H1 (cell line): ENCODE data around the gene TAX1BP1. TPM values are rescaled to one million over a fixed set of nuclear protein-coding genes. Genes with fewer than 3 reads are reported as not detected.

Experiments
- CTCF ChIA-PET: fragments of 300-600 bp; sonication (Branson Sonifier 250); formaldehyde crosslinking; loops from one replicate; lab custom pipeline; 2021; ENCODE audit not compliant: partially characterized antibody; lab: Charles Lee
- POLR2A ChIA-PET: fragments of 300-600 bp; sonication (Branson Sonifier 250); formaldehyde crosslinking; loops from one replicate; lab custom pipeline; 2021; ENCODE audit warnings: inconsistent platforms; ENCODE audit not compliant: partially characterized antibody; lab: Charles Lee
- DNase-seq, 2 experiments: peaks; one replicate each; pipeline versions ENCODE4 v3.0.0 to v3.0.0-alpha.2; 2010 to 2022; ENCODE audit warnings: low spot score in 2 of 2, low read depth in 1 of 2, mixed read lengths in 1 of 2
- FAIRE-seq: peaks from 2 replicates; lab custom pipeline; 2011; peaks lifted over from hg19 to GRCh38; lab: Jason Lieb, UNC
- H2AFZ ChIP-seq: 2 replicates; pipeline ENCODE4 v1.8.1; 2012; ENCODE audit warnings: low read length, inconsistent platforms
- H2AK5ac ChIP-seq: 2 replicates; pipeline ENCODE4 v1.6.1; 2013; ENCODE audit warnings: low read depth, low read length
- H2BK120ac ChIP-seq: replicated peaks from 2 replicates; pipeline ENCODE3; 2013; ENCODE audit warnings: low read depth, low read length, inconsistent platforms
- H2BK12ac ChIP-seq: 2 replicates; pipeline ENCODE4 v1.6.1; 2013; ENCODE audit warnings: low read depth, low read length
- H2BK15ac ChIP-seq: 2 replicates; pipeline ENCODE4 v1.6.1; 2013; ENCODE audit warnings: low read length
- H2BK20ac ChIP-seq: 2 replicates; pipeline ENCODE4 v1.6.1; 2013; ENCODE audit warnings: low read length
- H2BK5ac ChIP-seq: 2 replicates; pipeline ENCODE4 v1.6.1; 2013; ENCODE audit warnings: low read depth, low read length
- H3K14ac ChIP-seq: 2 replicates; pipeline ENCODE4 v1.6.1; 2013; ENCODE audit warnings: inconsistent platforms; ENCODE audit not compliant: insufficient read length
- H3K18ac ChIP-seq: 2 replicates; pipeline ENCODE4 v1.6.1; 2013; ENCODE audit warnings: low read length; ENCODE audit errors: extremely low read depth
- H3K23ac ChIP-seq: 2 replicates; pipeline ENCODE4 v1.6.1; 2013; ENCODE audit warnings: inconsistent platforms; ENCODE audit not compliant: insufficient read length
- H3K23me2 ChIP-seq: 2 replicates; pipeline ENCODE4 v1.6.1; 2013; ENCODE audit warnings: low read depth, low read length
- H3K27ac ChIP-seq: 2 replicates; pipeline ENCODE4 v1.6.1; 2011; ENCODE audit warnings: low read depth, low read length, inconsistent platforms
- H3K27me3 ChIP-seq, 4 experiments: replicated peaks in 1 of 4; 1 replicate in 1 of 4; 2 replicates in 3 of 4; pipeline versions ENCODE4 v1.6.1 to v1.8.1; 2011 to 2013; ENCODE audit warnings: low read length in 3 of 4, mild to moderate bottlenecking in 3 of 4, inconsistent platforms in 2 of 4, mixed read lengths in 2 of 4, moderate library complexity in 1 of 4; ENCODE audit not compliant: control insufficient read depth in 3 of 4, insufficient read depth in 3 of 4; ENCODE audit errors: extremely low read depth in 1 of 4
- H3K36me3 ChIP-seq, 4 experiments: 2 replicates each; pipeline versions ENCODE4 v1.6.1 to v1.8.1; 2011 to 2013; ENCODE audit warnings: mild to moderate bottlenecking in 4 of 4, low read length in 3 of 4, moderate library complexity in 2 of 4, control low read depth in 1 of 4, inconsistent platforms in 1 of 4; ENCODE audit not compliant: insufficient read depth in 4 of 4, control insufficient read depth in 2 of 4
- H3K4ac ChIP-seq: replicated peaks from 2 replicates; pipeline ENCODE3; 2013; ENCODE audit warnings: low read length, low read depth, mixed read lengths, inconsistent platforms; ENCODE audit not compliant: insufficient read length
- H3K4me1 ChIP-seq, 4 experiments: replicated peaks in 1 of 4; 1 replicate in 1 of 4; 2 replicates in 3 of 4; pipeline versions ENCODE4 v1.6.1 to v1.8.1; 2011 to 2013; ENCODE audit warnings: low read length in 3 of 4, inconsistent platforms in 2 of 4, mixed read lengths in 1 of 4; ENCODE audit not compliant: insufficient read depth in 4 of 4, control insufficient read depth in 3 of 4
- H3K4me2 ChIP-seq, 2 experiments: 2 replicates each; pipeline versions ENCODE4 v1.6.1 to v1.8.1; 2011 to 2013; ENCODE audit warnings: low read depth in 2 of 2, low read length in 2 of 2, control low read depth in 1 of 2, inconsistent platforms in 1 of 2, mild to moderate bottlenecking in 1 of 2; ENCODE audit not compliant: insufficient read depth in 1 of 2
- H3K4me3 ChIP-seq, 4 experiments: fragments of 200-600, 300-600 bp in 1 of 4; sonication (generic), shearing (Covaris generic), sonication (Bioruptor Twin) in 1 of 4; 2 replicates each; pipeline versions ENCODE4 v1.5.1 to v1.8.1; 2011 to 2016; ENCODE audit warnings: low read length in 4 of 4, low read depth in 3 of 4, control low read depth in 2 of 4, inconsistent platforms in 2 of 4, mild to moderate bottlenecking in 2 of 4, mixed read lengths in 1 of 4, moderate library complexity in 1 of 4; ENCODE audit not compliant: insufficient read depth in 2 of 4; ENCODE audit errors: extremely low read depth in 1 of 4
- H3K56ac ChIP-seq: replicated peaks from 2 replicates; pipeline ENCODE3; 2013; ENCODE audit warnings: low read depth, mild to moderate bottlenecking, mixed read lengths, low read length, inconsistent platforms; ENCODE audit not compliant: insufficient read length
- H3K79me1 ChIP-seq: 2 replicates; pipeline ENCODE4 v1.6.1; 2013; ENCODE audit warnings: low read depth, low read length, control low read depth
- H3K79me2 ChIP-seq, 2 experiments: 2 replicates each; pipeline versions ENCODE4 v1.6.1 to v1.8.1; 2012 to 2013; ENCODE audit warnings: low read length in 2 of 2, mild to moderate bottlenecking in 2 of 2, inconsistent platforms in 1 of 2; ENCODE audit not compliant: insufficient read depth in 2 of 2, control insufficient read depth in 1 of 2
- H3K9ac ChIP-seq, 4 experiments: replicated peaks in 1 of 4; 1 replicate in 1 of 4; 2 replicates in 3 of 4; pipeline versions ENCODE4 v1.6.1 to v1.8.1; 2011 to 2013; ENCODE audit warnings: low read depth in 3 of 4, low read length in 3 of 4, control low read depth in 2 of 4, mild to moderate bottlenecking in 2 of 4, moderate library complexity in 2 of 4, inconsistent platforms in 1 of 4; ENCODE audit errors: extremely low read depth in 1 of 4
- H3K9me3 ChIP-seq, 2 experiments: 2 replicates each; pipeline versions ENCODE4 v1.6.1 to v1.8.1; 2012 to 2013; ENCODE audit warnings: mild to moderate bottlenecking in 2 of 2, moderate library complexity in 2 of 2, control low read depth in 1 of 2, inconsistent platforms in 1 of 2, low read depth in 1 of 2, low read length in 1 of 2, mixed read lengths in 1 of 2; ENCODE audit not compliant: insufficient read depth in 2 of 2
- H4K20me1 ChIP-seq, 2 experiments: replicated peaks in 1 of 2; 2 replicates each; pipeline versions ENCODE3 to v1.8.1; 2011 to 2013; ENCODE audit warnings: inconsistent platforms in 2 of 2, low read length in 2 of 2, mild to moderate bottlenecking in 1 of 2; ENCODE audit not compliant: insufficient read depth in 2 of 2, control insufficient read depth in 1 of 2
- H4K5ac ChIP-seq: 2 replicates; pipeline ENCODE4 v1.6.1; 2013; ENCODE audit warnings: low read length, low read depth, mixed read lengths, inconsistent platforms; ENCODE audit not compliant: insufficient read length
- H4K8ac ChIP-seq: 2 replicates; pipeline ENCODE4 v1.8.0; 2013; ENCODE audit warnings: mild to moderate bottlenecking, moderate library complexity, low read length, inconsistent platforms; ENCODE audit not compliant: insufficient read depth; ENCODE audit errors: extremely low read depth
- H4K91ac ChIP-seq: replicated peaks from 2 replicates; pipeline ENCODE3; 2013; ENCODE audit warnings: low read length, mixed read lengths, inconsistent platforms; ENCODE audit not compliant: insufficient read length
- GTF2F1 ChIP-seq: IDR thresholded peaks from 2 replicates; pipeline ENCODE4 v1.6.1; 2012; ENCODE audit warnings: low read depth, low read length, improper control_type of control experiment, borderline replicate concordance
- WGBS, 2 experiments: shearing (Covaris generic) in 1 of 2; methylation state at CpG; one replicate each; pipeline versions ENCODE4 v1.1.6 to v1.1.7; 2013 to 2015; ENCODE audit warnings: low lambda C conversion rate in 2 of 2, mixed read lengths in 2 of 2, inconsistent platforms in 1 of 2, low coverage in 1 of 2, missing lambda C conversion rate in 1 of 2; ENCODE audit not compliant: insufficient replicate concordance in 2 of 2, insufficient coverage in 1 of 2, insufficient read length in 1 of 2; ENCODE audit errors: extremely low coverage in 1 of 2, missing lambda C conversion rate in 1 of 2; 5-methylcytosine and 5-hydroxymethylcytosine counted together
- polyA plus RNA-seq, 7 experiments: library from polyadenylated mRNA; depleted of rRNA in 3 of 7; stranded (reverse) in 5 of 7; unstranded in 2 of 7; fragments of >200 nt in 5 of 7; fragments of 200-250 nt in 2 of 7; gene quantifications; 1 replicate in 5 of 7; 2 replicates in 1 of 7; 4 replicates in 1 of 7; pipeline versions ENCODE4 v1.2.1 to v1.2.3, GENCODE V29; 2011 to 2013; ENCODE audit warnings: missing spikeins in 2 of 7, mixed read lengths in 2 of 7
- total RNA-seq: library from RNA; stranded (reverse); fragmentation: NEBNext Ultra II Directional; extraction: Animal tissue kit (Norgen Biotek cat#: 25700); gene quantifications from 2 replicates; pipeline ENCODE4 v1.2.1, GENCODE V29; 2021

The TAX1BP1 gene
- total and polyA plus RNA-seq, 2 of the 8 experiments (the other 6 are each of a cell fraction or from before 2014, with no cell fraction given): 56.0 to 62.7 TPM

DNA sequence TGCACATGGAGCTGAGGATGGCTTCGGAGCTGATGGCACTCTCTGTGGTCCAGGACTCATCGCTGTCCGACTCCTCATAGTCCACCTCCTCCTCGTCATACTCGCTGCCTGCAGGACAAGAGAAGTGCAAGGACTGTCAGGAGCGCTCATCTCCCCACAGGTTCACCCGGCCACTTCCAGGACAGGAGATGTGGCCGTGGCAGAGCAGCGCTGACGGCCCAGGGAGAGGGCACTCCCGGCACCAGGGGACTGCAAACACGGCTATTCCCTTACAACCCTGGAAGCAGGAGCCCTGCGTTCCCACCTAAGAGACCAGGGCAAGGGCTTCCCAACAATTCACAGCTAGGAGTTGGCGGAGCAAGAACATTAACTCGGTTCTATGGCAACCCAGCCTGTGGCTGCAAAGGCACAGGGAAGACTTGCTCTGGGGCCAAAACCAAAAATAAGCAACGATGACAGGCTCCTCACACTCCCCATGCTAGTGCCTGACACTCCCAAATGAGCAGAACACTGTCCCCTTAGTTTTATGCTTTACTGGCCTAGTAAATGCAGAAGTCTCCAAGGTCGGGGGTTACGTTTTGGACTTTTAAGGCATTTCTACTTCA lies 100.9 kb downstream of the TAX1BP1 start:
- Histone ChIP-seq H3K27me3 (no peaks in the 10 kb centered on the region), H2AK5ac (no peak overlapping the region), H3K36me3 (no peaks in the 10 kb centered on the region), H3K79me1 (no peaks in the 10 kb centered on the region), H3K56ac (no peak overlapping the region), H2AFZ (no peak overlapping the region), H3K79me2 (no peaks in the 10 kb centered on the region), H4K20me1 (no peaks in the 10 kb centered on the region), H3K23me2 (no peaks in the 10 kb centered on the region), H4K91ac (no peak overlapping the region), H3K4me2 (no peak overlapping the region), H3K9ac (no peak overlapping the region), H3K23ac (no peak overlapping the region), H3K4me3 (no peak overlapping the region), H3K18ac (no peak overlapping the region), H4K8ac (no peak overlapping the region), H3K14ac (no peak overlapping the region), H2BK15ac (no peak overlapping the region), H3K4ac (no peak overlapping the region), H2BK20ac (no peak overlapping the region), H2BK120ac (no peak overlapping the region), H2BK5ac (no peak overlapping the region), H3K9me3 (no peaks in the 10 kb centered on the region), H3K27ac (no peak overlapping the region), H2BK12ac (no peak overlapping the region), H3K4me1 (peaks cover 0 to 4% (median 1%) of the 10 kb centered on the region in 4 experiments; a peak in 2 of 7 replicates), H4K5ac (no peak overlapping the region)
- FAIRE-seq (no peak), DNase-seq (no peak)
- ChIA-PET CTCF (interaction anchor here (0.7 to 1.9 kb wide), 7 partner anchors 10 to 151 kb away, joined by 3 to 7 read pairs (median 3); no protein-coding TSS in a partner anchor), POLR2A (no interaction called here)
- 90% methylated on average over 18 of the region's 18 CpGs; no CpG with 5 or more reads in 1 of the 2 experiments for WGBS, 2 experiments
- no peak for TF ChIP-seq GTF2F1
